H9 (cell line): Measurements from ENCODE around the gene RASA3. TPM values are rescaled to one million over a fixed set of nuclear protein-coding genes. Genes with fewer than 3 reads are reported as not detected.
A peak's percentile ranks its signal among the peaks of the same experiment; 100 is the strongest.

Experiments
- DNase-seq: peaks from one replicate; pipeline ENCODE4 v3.0.0-alpha.2; 2017
- H2AFZ ChIP-seq: one replicate; pipeline ENCODE4 v1.6.1; 2013; ENCODE audit warnings: mild to moderate bottlenecking, low read length, control low read depth, moderate library complexity
- H2AK5ac ChIP-seq: 2 replicates; pipeline ENCODE4 v1.6.1; 2013; ENCODE audit warnings: low read length, control low read depth, mixed read lengths; ENCODE audit not compliant: insufficient read length
- H2BK120ac ChIP-seq: one replicate; pipeline ENCODE4 v1.6.1; 2013; ENCODE audit warnings: low read depth, mild to moderate bottlenecking, low read length, control low read depth, inconsistent platforms; ENCODE audit not compliant: poor library complexity, severe bottlenecking
- H2BK12ac ChIP-seq: 2 replicates; pipeline ENCODE4 v1.6.1; 2013; ENCODE audit warnings: low read length, control low read depth, mixed read lengths, low read depth; ENCODE audit not compliant: insufficient read length
- H2BK15ac ChIP-seq: 2 replicates; pipeline ENCODE4 v1.6.1; 2013; ENCODE audit warnings: low read depth, low read length, control low read depth
- H2BK20ac ChIP-seq: one replicate; pipeline ENCODE4 v1.6.1; 2013; ENCODE audit warnings: low read depth, mild to moderate bottlenecking, low read length, control low read depth, inconsistent platforms; ENCODE audit not compliant: poor library complexity, severe bottlenecking
- H2BK5ac ChIP-seq: 2 replicates; pipeline ENCODE4 v1.6.1; 2013; ENCODE audit warnings: low read length, control low read depth, mixed read lengths; ENCODE audit not compliant: insufficient read length
- H3K14ac ChIP-seq: 2 replicates; pipeline ENCODE4 v1.6.1; 2013; ENCODE audit warnings: low read length, control low read depth; ENCODE audit not compliant: insufficient read depth
- H3K18ac ChIP-seq: 2 replicates; pipeline ENCODE4 v1.6.1; 2013; ENCODE audit warnings: low read depth, mild to moderate bottlenecking, mixed read lengths, low read length, control low read depth; ENCODE audit not compliant: insufficient read length
- H3K23ac ChIP-seq: 2 replicates; pipeline ENCODE4 v1.6.1; 2013; ENCODE audit warnings: low read length, control low read depth, mixed read lengths, low read depth; ENCODE audit not compliant: insufficient read length
- H3K23me2 ChIP-seq: 2 replicates; pipeline ENCODE4 v1.6.1; 2013; ENCODE audit warnings: low read depth, mild to moderate bottlenecking, mixed read lengths, low read length, control low read depth; ENCODE audit not compliant: insufficient read length, poor library complexity, severe bottlenecking
- H3K27ac ChIP-seq: 2 replicates; pipeline ENCODE4 v1.5.1; 2013; ENCODE audit warnings: low read length, control low read depth, mixed read lengths, low read depth; ENCODE audit not compliant: insufficient read length
- H3K27me3 ChIP-seq: 2 replicates; pipeline ENCODE4 v1.6.1; 2013; ENCODE audit warnings: low read length, control low read depth, inconsistent platforms; ENCODE audit not compliant: insufficient read depth
- H3K4ac ChIP-seq: 2 replicates; pipeline ENCODE4 v1.6.1; 2013; ENCODE audit warnings: low read depth, mild to moderate bottlenecking, control low read depth, inconsistent platforms, low read length, moderate library complexity
- H3K4me1 ChIP-seq: 2 replicates; pipeline ENCODE4 v1.6.1; 2013; ENCODE audit warnings: low read length, control low read depth, inconsistent platforms; ENCODE audit not compliant: insufficient read depth
- H3K4me2 ChIP-seq: 2 replicates; pipeline ENCODE4 v1.6.1; 2013; ENCODE audit warnings: low read length, control low read depth, mixed read lengths; ENCODE audit not compliant: insufficient read length, insufficient read depth
- H3K56ac ChIP-seq: 2 replicates; pipeline ENCODE4 v1.6.1; 2013; ENCODE audit warnings: low read depth, mild to moderate bottlenecking, mixed read lengths, low read length, control low read depth; ENCODE audit not compliant: insufficient read length
- H3K79me1 ChIP-seq: 2 replicates; pipeline ENCODE4 v1.6.1; 2013; ENCODE audit warnings: low read depth, mild to moderate bottlenecking, moderate library complexity, low read length, control low read depth, inconsistent platforms; ENCODE audit not compliant: insufficient read depth, poor library complexity, severe bottlenecking
- H3K79me2 ChIP-seq: 2 replicates; pipeline ENCODE4 v1.6.1; 2013; ENCODE audit warnings: low read length, control low read depth, inconsistent platforms; ENCODE audit not compliant: insufficient read depth
- H3K9ac ChIP-seq: 2 replicates; pipeline ENCODE4 v1.6.1; 2013; ENCODE audit warnings: low read length, control low read depth, mixed read lengths; ENCODE audit not compliant: insufficient read length; ENCODE audit errors: extremely low read depth
- H3K9me3 ChIP-seq: one replicate; pipeline ENCODE4 v1.6.1; 2013; ENCODE audit warnings: low read depth, low read length, inconsistent platforms; ENCODE audit not compliant: control insufficient read depth
- H3T11ph ChIP-seq: one replicate; pipeline ENCODE4 v1.6.1; 2013; ENCODE audit warnings: mild to moderate bottlenecking, low read length, control low read depth, inconsistent platforms
- H4K20me1 ChIP-seq: one replicate; pipeline ENCODE4 v1.6.1; 2013; ENCODE audit not compliant: control insufficient read depth, insufficient read length, insufficient read depth
- H4K5ac ChIP-seq: 2 replicates; pipeline ENCODE4 v1.6.1; 2013; ENCODE audit warnings: low read depth, mild to moderate bottlenecking, mixed read lengths, low read length, control low read depth; ENCODE audit not compliant: insufficient read length
- H4K8ac ChIP-seq: replicated peaks from 2 replicates; pipeline ENCODE4 v1.6.1; 2013; ENCODE audit warnings: low read length, control low read depth, mixed read lengths, low read depth; ENCODE audit not compliant: insufficient read length
- H4K91ac ChIP-seq: 2 replicates; pipeline ENCODE4 v1.6.1; 2013; ENCODE audit warnings: low read depth, mild to moderate bottlenecking, moderate library complexity, mixed read lengths, low read length, control low read depth; ENCODE audit not compliant: insufficient read length
- H3K27ac Mint-ChIP-seq, 3 experiments: 2 replicates in 2 of 3; 3 replicates in 1 of 3; pipeline ENCODE4 v1.8.0; 2020 to 2021; ENCODE audit warnings: mixed read lengths in 3 of 3, mild to moderate bottlenecking in 1 of 3, moderate library complexity in 1 of 3
- H3K27me3 Mint-ChIP-seq: 2 replicates; pipeline ENCODE4 v1.8.0; 2021; ENCODE audit warnings: low read depth, mild to moderate bottlenecking, moderate library complexity, mixed read lengths
- H3K36me3 Mint-ChIP-seq, 3 experiments: 2 replicates in 2 of 3; 3 replicates in 1 of 3; pipeline ENCODE4 v1.8.0; 2020 to 2021; ENCODE audit warnings: low read depth in 3 of 3, mixed read lengths in 3 of 3; ENCODE audit not compliant: insufficient read depth in 1 of 3
- H3K4me1 Mint-ChIP-seq, 2 experiments: 2 replicates each; pipeline ENCODE4 v1.8.0; 2020; ENCODE audit warnings: mixed read lengths in 2 of 2
- H3K4me3 Mint-ChIP-seq, 2 experiments: 2 replicates in 1 of 2; 3 replicates in 1 of 2; pipeline ENCODE4 v1.8.0; 2020 to 2021; ENCODE audit warnings: mild to moderate bottlenecking in 2 of 2, mixed read lengths in 2 of 2, moderate library complexity in 1 of 2
- H3K9me3 Mint-ChIP-seq, 2 experiments: 2 replicates in 1 of 2; 3 replicates in 1 of 2; pipeline ENCODE4 v1.8.0; 2020; ENCODE audit warnings: mild to moderate bottlenecking in 2 of 2, mixed read lengths in 2 of 2, moderate library complexity in 1 of 2
- WGBS: extraction: QIAGEN DNeasy Blood & Tissue Kit; methylation state at CpG from one replicate; pipeline ENCODE4 v1.1.7; 2013; ENCODE audit warnings: missing lambda C conversion rate, low lambda C conversion rate, mixed read lengths; ENCODE audit not compliant: insufficient read length; ENCODE audit errors: extremely low coverage; 5-methylcytosine and 5-hydroxymethylcytosine counted together
- total RNA-seq: library from RNA; stranded (reverse); gene quantifications from 2 replicates; pipeline ENCODE4 v1.2.1, GENCODE V29; 2021
- TF ChIP-seq, protein P1 (sequence below): fragments of 200-600 bp; sonication (generic); conservative IDR thresholded peaks from 3 replicates; pipeline ENCODE4 v1.8.0; 2021; ENCODE audit warnings: antibody characterized with exemption, mild to moderate bottlenecking

The RASA3 gene
- total RNA-seq, 1 experiment from 2014 or later = 12.3 TPM

- H3K79me2 ChIP-seq = no peaks in the 10 kb centered on the region
- no peak overlapping the region for H3K9ac ChIP-seq
- H3K4ac ChIP-seq = no peak overlapping the region
- no peak overlapping the region for H4K91ac ChIP-seq
- H2BK20ac ChIP-seq = no peak overlapping the region
- H3K4me1 ChIP-seq = no peaks in the 10 kb centered on the region
- Mint-ChIP-seq H3K27ac (peak overlapping the region in 1 of 3 experiments; percentile 88; a peak in 2 of 7 replicates), H3K4me1 (0 out of 4 replicates have a peak, but pooled peaks cover 0 to 4% of the 10 kb centered on the region in 2 experiments), H3K27me3 (no peaks in the 10 kb centered on the region), H3K36me3 (peaks cover 5 to 6% (median 5%) of the 10 kb centered on the region in 3 experiments; a peak in 5 of 7 replicates), H3K9me3 (no peaks in the 10 kb centered on the region), H3K4me3 (no peak overlapping the region)
- no peak overlapping the region for H4K8ac ChIP-seq
- TF ChIP-seq, protein P1, sequence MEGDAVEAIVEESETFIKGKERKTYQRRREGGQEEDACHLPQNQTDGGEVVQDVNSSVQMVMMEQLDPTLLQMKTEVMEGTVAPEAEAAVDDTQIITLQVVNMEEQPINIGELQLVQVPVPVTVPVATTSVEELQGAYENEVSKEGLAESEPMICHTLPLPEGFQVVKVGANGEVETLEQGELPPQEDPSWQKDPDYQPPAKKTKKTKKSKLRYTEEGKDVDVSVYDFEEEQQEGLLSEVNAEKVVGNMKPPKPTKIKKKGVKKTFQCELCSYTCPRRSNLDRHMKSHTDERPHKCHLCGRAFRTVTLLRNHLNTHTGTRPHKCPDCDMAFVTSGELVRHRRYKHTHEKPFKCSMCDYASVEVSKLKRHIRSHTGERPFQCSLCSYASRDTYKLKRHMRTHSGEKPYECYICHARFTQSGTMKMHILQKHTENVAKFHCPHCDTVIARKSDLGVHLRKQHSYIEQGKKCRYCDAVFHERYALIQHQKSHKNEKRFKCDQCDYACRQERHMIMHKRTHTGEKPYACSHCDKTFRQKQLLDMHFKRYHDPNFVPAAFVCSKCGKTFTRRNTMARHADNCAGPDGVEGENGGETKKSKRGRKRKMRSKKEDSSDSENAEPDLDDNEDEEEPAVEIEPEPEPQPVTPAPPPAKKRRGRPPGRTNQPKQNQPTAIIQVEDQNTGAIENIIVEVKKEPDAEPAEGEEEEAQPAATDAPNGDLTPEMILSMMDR = no peak
- no peak overlapping the region for H2BK15ac ChIP-seq
- H4K5ac ChIP-seq = no peak overlapping the region
- H3K27ac ChIP-seq = no peak overlapping the region
- H3T11ph ChIP-seq = no peak overlapping the region
- H2AK5ac ChIP-seq = no peak overlapping the region
- DNase-seq = no peak
- no peak overlapping the region for H2BK120ac ChIP-seq
- no peaks in the 10 kb centered on the region for H3K23me2 ChIP-seq
- WGBS = no CpG with 5 or more reads among the region's 41 CpGs
- H3K4me2 ChIP-seq = no peak overlapping the region
- no peaks in the 10 kb centered on the region for H4K20me1 ChIP-seq
- H3K56ac ChIP-seq = no peak overlapping the region
- H3K14ac ChIP-seq = no peak overlapping the region
- H2BK5ac ChIP-seq = no peak overlapping the region
- H2BK12ac ChIP-seq = no peak overlapping the region
- no peak overlapping the region for H3K18ac ChIP-seq
- no peak overlapping the region for H3K23ac ChIP-seq
- H3K9me3 ChIP-seq = no peaks in the 10 kb centered on the region
- no peaks in the 10 kb centered on the region for H3K27me3 ChIP-seq
- no peaks in the 10 kb centered on the region for H3K79me1 ChIP-seq
- H2AFZ ChIP-seq = no peak overlapping the region
Observed at GRCh38 chr13:114004420-114005205, 127.8 kb downstream of the RASA3 start.
